WTC11 (cell line): ENCODE measurements around the gene PPP4R3B. TPM values are rescaled to one million over a fixed set of nuclear protein-coding genes. Genes with fewer than 3 reads are reported as not detected.

ENCODE experiments used
- ATAC-seq: fragments of 200-7000 bp; cut with Tn5 transposase; 2 replicates; pipeline ENCODE4 v1.10.0; 2021; ENCODE audit warnings: mild to moderate bottlenecking, moderate library complexity
- CTCF ChIA-PET: fragments of 300-600 bp; sonication (Branson Sonifier 250); formaldehyde crosslinking; loops from one replicate; lab custom pipeline; 2021; ENCODE audit warnings: antibody characterized with exemption; lab: Charles Lee
- POLR2A ChIA-PET: fragments of 350-600 bp; sonication (Branson Sonifier 250); formaldehyde crosslinking; loops from one replicate; lab custom pipeline; 2021; ENCODE audit warnings: antibody characterized with exemption; lab: Charles Lee
- DNase-seq: peaks from one replicate; pipeline ENCODE4 v3.0.0; 2021; ENCODE audit warnings: low spot score
- H3K27ac Mint-ChIP-seq: 2 replicates; pipeline ENCODE4 v1.8.0; 2021; ENCODE audit warnings: mixed read lengths
- H3K27me3 Mint-ChIP-seq: 2 replicates; pipeline ENCODE4 v1.8.0; 2021; ENCODE audit warnings: low read depth, mild to moderate bottlenecking, moderate library complexity, mixed read lengths
- H3K36me3 Mint-ChIP-seq: 2 replicates; pipeline ENCODE4 v1.8.0; 2021; ENCODE audit warnings: mixed read lengths
- H3K4me1 Mint-ChIP-seq: 2 replicates; pipeline ENCODE4 v1.8.0; 2022; ENCODE audit warnings: mixed read lengths
- H3K4me3 Mint-ChIP-seq: 2 replicates; pipeline ENCODE4 v1.8.0; 2021; ENCODE audit warnings: mild to moderate bottlenecking, moderate library complexity, mixed read lengths
- H3K9me3 Mint-ChIP-seq: 2 replicates; pipeline ENCODE4 v1.8.0; 2021; ENCODE audit warnings: mixed read lengths
- FOXK1 ChIP-seq: sonication (generic); formaldehyde crosslinking; IDR thresholded peaks from 2 replicates; pipeline ENCODE4 v1.8.0; 2022; ENCODE audit warnings: mild to moderate bottlenecking, moderate library complexity, missing genetic modification reagents
- GTF2I ChIP-seq: fragments of 250-450 bp; sonication (Bioruptor Pico); conservative IDR thresholded peaks from 2 replicates; pipeline ENCODE4 v1.4.0; 2021; ENCODE audit warnings: mild to moderate bottlenecking
- JUN ChIP-seq: sonication (generic); formaldehyde crosslinking; IDR thresholded peaks from 2 replicates; pipeline ENCODE4 v1.8.0; 2023; ENCODE audit warnings: mild to moderate bottlenecking, missing genetic modification reagents
- KAT7 ChIP-seq: sonication (generic); formaldehyde crosslinking; IDR thresholded peaks from 2 replicates; pipeline ENCODE4 v1.8.1; 2023; ENCODE audit warnings: missing genetic modification reagents, mild to moderate bottlenecking, borderline replicate concordance
- MYBL2 ChIP-seq: sonication (generic); formaldehyde crosslinking; IDR thresholded peaks from 2 replicates; pipeline ENCODE4 v1.8.1; 2023; ENCODE audit warnings: mild to moderate bottlenecking, moderate library complexity, missing genetic modification reagents
- NFATC4 ChIP-seq: fragments of 250-450 bp; sonication (Bioruptor Pico); IDR thresholded peaks from 2 replicates; pipeline ENCODE4 v1.9.0; 2021; ENCODE audit warnings: mild to moderate bottlenecking
- NR3C1 ChIP-seq: sonication (generic); formaldehyde crosslinking; conservative IDR thresholded peaks from 2 replicates; pipeline ENCODE4 v1.8.1; 2023; ENCODE audit warnings: low read depth, mild to moderate bottlenecking, missing genetic modification reagents
- SMAD3 ChIP-seq: sonication (generic); formaldehyde crosslinking; IDR thresholded peaks from 2 replicates; pipeline ENCODE4 v1.8.0; 2022; ENCODE audit warnings: missing genetic modification reagents, mild to moderate bottlenecking, borderline replicate concordance
- SMAD4 ChIP-seq: sonication (generic); formaldehyde crosslinking; IDR thresholded peaks from 2 replicates; pipeline ENCODE4 v1.8.0; 2022; ENCODE audit warnings: mild to moderate bottlenecking, missing genetic modification reagents
- ZNF219 ChIP-seq: sonication (generic); formaldehyde crosslinking; IDR thresholded peaks from 2 replicates; pipeline ENCODE4 v1.8.0; 2023; ENCODE audit warnings: missing genetic modification reagents, mild to moderate bottlenecking, borderline replicate concordance
- ZNF396 ChIP-seq: fragments of 250-450 bp; sonication (Bioruptor Pico); IDR thresholded peaks from 2 replicates; pipeline ENCODE4 v1.8.0; 2021; ENCODE audit warnings: mild to moderate bottlenecking, moderate library complexity, borderline replicate concordance
- ZNF423 ChIP-seq: fragments of 250-450 bp; sonication (Bioruptor Pico); IDR thresholded peaks from 2 replicates; pipeline ENCODE4 v2.1.2; 2022; ENCODE audit warnings: mild to moderate bottlenecking, moderate library complexity
- total RNA-seq: library from RNA; stranded (reverse); gene quantifications from 3 replicates; pipeline ENCODE4 v1.2.3, GENCODE V29; 2021
- TF ChIP-seq, protein P1 (sequence below): sonication (generic); formaldehyde crosslinking; IDR thresholded peaks from 2 replicates; pipeline ENCODE4 v1.8.1; 2023; ENCODE audit warnings: mild to moderate bottlenecking, missing genetic modification reagents, borderline replicate concordance
- TF ChIP-seq, protein P2 (sequence below): fragments of 250-450 bp; sonication (Bioruptor Pico); IDR thresholded peaks from 2 replicates; pipeline ENCODE4 v1.9.0; 2021; ENCODE audit warnings: mild to moderate bottlenecking
- TF ChIP-seq, protein P3 (sequence below): sonication (generic); formaldehyde crosslinking; IDR thresholded peaks from 2 replicates; pipeline ENCODE4 v1.8.0; 2022; ENCODE audit warnings: mild to moderate bottlenecking, missing genetic modification reagents
- TF ChIP-seq, protein P4 (sequence below): sonication (generic); formaldehyde crosslinking; IDR thresholded peaks from 2 replicates; pipeline ENCODE4 v1.8.1; 2022; ENCODE audit warnings: low read depth, missing genetic modification reagents, borderline replicate concordance
- TF ChIP-seq, protein P5 (sequence below): sonication (generic); formaldehyde crosslinking; IDR thresholded peaks from 2 replicates; pipeline ENCODE4 v1.8.1; 2022; ENCODE audit warnings: missing genetic modification reagents, borderline replicate concordance
- TF ChIP-seq, protein P6 (sequence below): fragments of 250-450 bp; sonication (Bioruptor Pico); IDR thresholded peaks from 2 replicates; pipeline ENCODE4 v1.9.0; 2021; ENCODE audit warnings: mild to moderate bottlenecking
- TF ChIP-seq, protein P7 (sequence below): fragments of 200-600 bp; IDR thresholded peaks from 2 replicates; pipeline ENCODE4 v1.8.0; 2022; ENCODE audit warnings: antibody characterized with exemption

Gene PPP4R3B
- total RNA-seq, 1 experiment from 2014 or later: 39.0 TPM

DNA sequence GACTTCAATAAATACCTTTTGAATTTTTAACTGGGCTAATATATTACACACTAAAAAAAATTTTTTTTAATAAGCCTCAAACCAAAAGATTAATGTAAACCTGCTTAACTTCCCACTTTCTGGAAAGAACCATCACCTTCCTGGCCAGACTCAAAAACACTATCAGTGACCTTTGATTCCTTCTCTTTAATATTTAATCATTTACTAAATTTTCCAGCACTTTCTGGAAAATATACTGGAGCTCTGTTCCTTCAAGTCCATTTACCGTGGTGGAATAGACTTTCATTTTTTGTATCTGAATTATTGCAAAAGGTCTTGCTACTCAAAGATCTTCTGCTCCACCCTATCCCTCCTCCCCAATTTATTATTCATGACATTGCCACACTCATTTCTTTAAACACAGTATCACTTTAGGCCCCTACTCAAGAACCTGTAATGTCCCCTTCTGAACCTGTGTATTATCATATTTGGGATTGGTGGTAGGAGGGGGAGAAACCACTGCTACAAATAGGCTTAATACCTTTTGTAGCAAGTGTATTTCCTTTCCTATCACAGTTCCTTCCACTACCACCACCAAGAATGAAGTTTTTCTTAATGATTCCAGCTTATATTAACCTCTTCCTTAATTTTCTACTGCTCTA is 7.4 kb downstream of the PPP4R3B start (continued):
- TF ChIP-seq, protein P1, sequence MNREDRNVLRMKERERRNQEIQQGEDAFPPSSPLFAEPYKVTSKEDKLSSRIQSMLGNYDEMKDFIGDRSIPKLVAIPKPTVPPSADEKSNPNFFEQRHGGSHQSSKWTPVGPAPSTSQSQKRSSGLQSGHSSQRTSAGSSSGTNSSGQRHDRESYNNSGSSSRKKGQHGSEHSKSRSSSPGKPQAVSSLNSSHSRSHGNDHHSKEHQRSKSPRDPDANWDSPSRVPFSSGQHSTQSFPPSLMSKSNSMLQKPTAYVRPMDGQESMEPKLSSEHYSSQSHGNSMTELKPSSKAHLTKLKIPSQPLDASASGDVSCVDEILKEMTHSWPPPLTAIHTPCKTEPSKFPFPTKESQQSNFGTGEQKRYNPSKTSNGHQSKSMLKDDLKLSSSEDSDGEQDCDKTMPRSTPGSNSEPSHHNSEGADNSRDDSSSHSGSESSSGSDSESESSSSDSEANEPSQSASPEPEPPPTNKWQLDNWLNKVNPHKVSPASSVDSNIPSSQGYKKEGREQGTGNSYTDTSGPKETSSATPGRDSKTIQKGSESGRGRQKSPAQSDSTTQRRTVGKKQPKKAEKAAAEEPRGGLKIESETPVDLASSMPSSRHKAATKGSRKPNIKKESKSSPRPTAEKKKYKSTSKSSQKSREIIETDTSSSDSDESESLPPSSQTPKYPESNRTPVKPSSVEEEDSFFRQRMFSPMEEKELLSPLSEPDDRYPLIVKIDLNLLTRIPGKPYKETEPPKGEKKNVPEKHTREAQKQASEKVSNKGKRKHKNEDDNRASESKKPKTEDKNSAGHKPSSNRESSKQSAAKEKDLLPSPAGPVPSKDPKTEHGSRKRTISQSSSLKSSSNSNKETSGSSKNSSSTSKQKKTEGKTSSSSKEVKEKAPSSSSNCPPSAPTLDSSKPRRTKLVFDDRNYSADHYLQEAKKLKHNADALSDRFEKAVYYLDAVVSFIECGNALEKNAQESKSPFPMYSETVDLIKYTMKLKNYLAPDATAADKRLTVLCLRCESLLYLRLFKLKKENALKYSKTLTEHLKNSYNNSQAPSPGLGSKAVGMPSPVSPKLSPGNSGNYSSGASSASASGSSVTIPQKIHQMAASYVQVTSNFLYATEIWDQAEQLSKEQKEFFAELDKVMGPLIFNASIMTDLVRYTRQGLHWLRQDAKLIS: no peak
- TF ChIP-seq ZNF396: no peak

DNA sequence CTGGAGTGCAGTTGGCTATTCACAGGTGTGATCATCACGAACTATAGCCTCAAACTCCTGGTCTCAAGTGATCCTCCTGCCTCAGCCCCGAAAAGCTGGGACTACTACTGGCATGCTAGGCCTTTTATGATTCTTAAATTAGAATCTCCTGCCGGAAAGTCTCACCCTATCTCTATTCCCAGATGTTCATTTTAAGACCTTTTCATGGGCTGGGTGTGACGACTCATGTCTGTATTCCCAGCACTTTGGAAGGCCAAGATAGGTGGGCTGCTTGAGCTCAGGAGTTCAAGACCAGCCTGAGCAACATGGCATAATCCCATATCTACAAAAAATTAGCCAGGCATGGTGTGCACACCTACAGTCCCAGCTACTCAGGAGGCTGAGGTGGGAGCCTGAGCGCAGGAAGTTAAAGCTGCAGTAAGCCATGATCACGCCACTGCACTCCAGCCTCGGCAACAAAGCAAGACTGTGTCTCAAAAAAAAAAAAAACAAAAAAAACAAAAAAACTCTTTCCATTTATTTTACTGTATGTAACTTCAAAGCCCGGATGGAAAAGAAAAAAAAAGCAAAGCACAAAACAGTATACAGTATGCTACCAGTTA is 8.1 kb downstream of the PPP4R3B start:
- Mint-ChIP-seq H3K9me3 (no peaks in the 10 kb centered on the region), H3K36me3 (peaks cover 23% of the 10 kb centered on the region), H3K27ac (no peak overlapping the region; the same call in 1 of the 2 replicates), H3K27me3 (no peaks in the 10 kb centered on the region), H3K4me1 (no peaks in the 10 kb centered on the region), H3K4me3 (no peak overlapping the region)
- DNase-seq: no peak
- TF ChIP-seq, protein P2, sequence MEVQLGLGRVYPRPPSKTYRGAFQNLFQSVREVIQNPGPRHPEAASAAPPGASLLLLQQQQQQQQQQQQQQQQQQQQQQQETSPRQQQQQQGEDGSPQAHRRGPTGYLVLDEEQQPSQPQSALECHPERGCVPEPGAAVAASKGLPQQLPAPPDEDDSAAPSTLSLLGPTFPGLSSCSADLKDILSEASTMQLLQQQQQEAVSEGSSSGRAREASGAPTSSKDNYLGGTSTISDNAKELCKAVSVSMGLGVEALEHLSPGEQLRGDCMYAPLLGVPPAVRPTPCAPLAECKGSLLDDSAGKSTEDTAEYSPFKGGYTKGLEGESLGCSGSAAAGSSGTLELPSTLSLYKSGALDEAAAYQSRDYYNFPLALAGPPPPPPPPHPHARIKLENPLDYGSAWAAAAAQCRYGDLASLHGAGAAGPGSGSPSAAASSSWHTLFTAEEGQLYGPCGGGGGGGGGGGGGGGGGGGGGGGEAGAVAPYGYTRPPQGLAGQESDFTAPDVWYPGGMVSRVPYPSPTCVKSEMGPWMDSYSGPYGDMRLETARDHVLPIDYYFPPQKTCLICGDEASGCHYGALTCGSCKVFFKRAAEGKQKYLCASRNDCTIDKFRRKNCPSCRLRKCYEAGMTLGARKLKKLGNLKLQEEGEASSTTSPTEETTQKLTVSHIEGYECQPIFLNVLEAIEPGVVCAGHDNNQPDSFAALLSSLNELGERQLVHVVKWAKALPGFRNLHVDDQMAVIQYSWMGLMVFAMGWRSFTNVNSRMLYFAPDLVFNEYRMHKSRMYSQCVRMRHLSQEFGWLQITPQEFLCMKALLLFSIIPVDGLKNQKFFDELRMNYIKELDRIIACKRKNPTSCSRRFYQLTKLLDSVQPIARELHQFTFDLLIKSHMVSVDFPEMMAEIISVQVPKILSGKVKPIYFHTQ: no peak
- TF ChIP-seq FOXK1 (CRISPR knock-in tag) (no peak), KAT7 (CRISPR knock-in tag) (no peak), SMAD4 (no peak), JUN (CRISPR knock-in tag) (no peak), MYBL2 (CRISPR knock-in tag) (no peak), NFATC4 (no peak), GTF2I (CRISPR knock-in tag) (no peak), SMAD3 (CRISPR knock-in tag) (no peak), NR3C1 (CRISPR knock-in tag) (no peak), ZNF219 (no peak), ZNF423 (no peak)
- TF ChIP-seq, protein P3, sequence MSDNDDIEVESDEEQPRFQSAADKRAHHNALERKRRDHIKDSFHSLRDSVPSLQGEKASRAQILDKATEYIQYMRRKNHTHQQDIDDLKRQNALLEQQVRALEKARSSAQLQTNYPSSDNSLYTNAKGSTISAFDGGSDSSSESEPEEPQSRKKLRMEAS (CRISPR knock-in tag): no peak
- TF ChIP-seq, protein P4, sequence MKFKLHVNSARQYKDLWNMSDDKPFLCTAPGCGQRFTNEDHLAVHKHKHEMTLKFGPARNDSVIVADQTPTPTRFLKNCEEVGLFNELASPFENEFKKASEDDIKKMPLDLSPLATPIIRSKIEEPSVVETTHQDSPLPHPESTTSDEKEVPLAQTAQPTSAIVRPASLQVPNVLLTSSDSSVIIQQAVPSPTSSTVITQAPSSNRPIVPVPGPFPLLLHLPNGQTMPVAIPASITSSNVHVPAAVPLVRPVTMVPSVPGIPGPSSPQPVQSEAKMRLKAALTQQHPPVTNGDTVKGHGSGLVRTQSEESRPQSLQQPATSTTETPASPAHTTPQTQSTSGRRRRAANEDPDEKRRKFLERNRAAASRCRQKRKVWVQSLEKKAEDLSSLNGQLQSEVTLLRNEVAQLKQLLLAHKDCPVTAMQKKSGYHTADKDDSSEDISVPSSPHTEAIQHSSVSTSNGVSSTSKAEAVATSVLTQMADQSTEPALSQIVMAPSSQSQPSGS: no peak
- TF ChIP-seq, protein P5, sequence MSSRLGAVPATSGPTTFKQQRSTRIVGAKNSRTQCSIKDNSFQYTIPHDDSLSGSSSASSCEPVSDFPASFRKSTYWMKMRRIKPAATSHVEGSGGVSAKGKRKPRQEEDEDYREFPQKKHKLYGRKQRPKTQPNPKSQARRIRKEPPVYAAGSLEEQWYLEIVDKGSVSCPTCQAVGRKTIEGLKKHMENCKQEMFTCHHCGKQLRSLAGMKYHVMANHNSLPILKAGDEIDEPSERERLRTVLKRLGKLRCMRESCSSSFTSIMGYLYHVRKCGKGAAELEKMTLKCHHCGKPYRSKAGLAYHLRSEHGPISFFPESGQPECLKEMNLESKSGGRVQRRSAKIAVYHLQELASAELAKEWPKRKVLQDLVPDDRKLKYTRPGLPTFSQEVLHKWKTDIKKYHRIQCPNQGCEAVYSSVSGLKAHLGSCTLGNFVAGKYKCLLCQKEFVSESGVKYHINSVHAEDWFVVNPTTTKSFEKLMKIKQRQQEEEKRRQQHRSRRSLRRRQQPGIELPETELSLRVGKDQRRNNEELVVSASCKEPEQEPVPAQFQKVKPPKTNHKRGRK: no peak
- TF ChIP-seq, protein P6, sequence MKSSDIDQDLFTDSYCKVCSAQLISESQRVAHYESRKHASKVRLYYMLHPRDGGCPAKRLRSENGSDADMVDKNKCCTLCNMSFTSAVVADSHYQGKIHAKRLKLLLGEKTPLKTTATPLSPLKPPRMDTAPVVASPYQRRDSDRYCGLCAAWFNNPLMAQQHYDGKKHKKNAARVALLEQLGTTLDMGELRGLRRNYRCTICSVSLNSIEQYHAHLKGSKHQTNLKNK (CRISPR knock-in tag): no peak
- TF ChIP-seq, protein P7, sequence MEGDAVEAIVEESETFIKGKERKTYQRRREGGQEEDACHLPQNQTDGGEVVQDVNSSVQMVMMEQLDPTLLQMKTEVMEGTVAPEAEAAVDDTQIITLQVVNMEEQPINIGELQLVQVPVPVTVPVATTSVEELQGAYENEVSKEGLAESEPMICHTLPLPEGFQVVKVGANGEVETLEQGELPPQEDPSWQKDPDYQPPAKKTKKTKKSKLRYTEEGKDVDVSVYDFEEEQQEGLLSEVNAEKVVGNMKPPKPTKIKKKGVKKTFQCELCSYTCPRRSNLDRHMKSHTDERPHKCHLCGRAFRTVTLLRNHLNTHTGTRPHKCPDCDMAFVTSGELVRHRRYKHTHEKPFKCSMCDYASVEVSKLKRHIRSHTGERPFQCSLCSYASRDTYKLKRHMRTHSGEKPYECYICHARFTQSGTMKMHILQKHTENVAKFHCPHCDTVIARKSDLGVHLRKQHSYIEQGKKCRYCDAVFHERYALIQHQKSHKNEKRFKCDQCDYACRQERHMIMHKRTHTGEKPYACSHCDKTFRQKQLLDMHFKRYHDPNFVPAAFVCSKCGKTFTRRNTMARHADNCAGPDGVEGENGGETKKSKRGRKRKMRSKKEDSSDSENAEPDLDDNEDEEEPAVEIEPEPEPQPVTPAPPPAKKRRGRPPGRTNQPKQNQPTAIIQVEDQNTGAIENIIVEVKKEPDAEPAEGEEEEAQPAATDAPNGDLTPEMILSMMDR: no peak
- ChIA-PET CTCF (interaction anchor here (1.3 to 1.5 kb wide), 2 partner anchors 28 to 41 kb away, joined by 3 read pairs; no protein-coding TSS in a partner anchor), POLR2A (no interaction called here)
- ATAC-seq: no peak
